Mesenchymal stem cell (in vitro differentiated cells and primary cell): ENCODE results near the gene ABHD11.

Experiments used
- DNase-seq: peaks from one replicate; pipeline ENCODE4 v3.0.0-alpha.2; 2013
- H2AFZ ChIP-seq: one replicate; pipeline ENCODE4 v1.6.1; 2013; ENCODE audit warnings: low read depth, mild to moderate bottlenecking, control low read depth, inconsistent platforms, low read length, moderate library complexity
- H2AK5ac ChIP-seq: 2 replicates; pipeline ENCODE4 v1.6.1; 2013; ENCODE audit warnings: low read length, moderate library complexity, mild to moderate bottlenecking, inconsistent platforms; ENCODE audit not compliant: severe bottlenecking
- H2BK120ac ChIP-seq: one replicate; pipeline ENCODE4 v1.6.1; 2013; ENCODE audit warnings: low read depth, mild to moderate bottlenecking, inconsistent platforms, low read length, moderate library complexity
- H2BK12ac ChIP-seq, 2 experiments: one replicate each; pipeline ENCODE4 v1.6.1; 2013; ENCODE audit warnings: inconsistent platforms in 2 of 2, low read length in 2 of 2, mild to moderate bottlenecking in 2 of 2, moderate library complexity in 2 of 2, control low read depth in 1 of 2
- H2BK15ac ChIP-seq: one replicate; pipeline ENCODE4 v1.6.1; 2013; ENCODE audit warnings: mild to moderate bottlenecking, low read depth, inconsistent platforms; ENCODE audit not compliant: poor library complexity, severe bottlenecking
- H2BK5ac ChIP-seq: 2 replicates; pipeline ENCODE4 v1.6.1; 2013; ENCODE audit warnings: low read depth, mild to moderate bottlenecking, low read length, control low read depth, inconsistent platforms; ENCODE audit not compliant: poor library complexity, severe bottlenecking
- H3K14ac ChIP-seq, 2 experiments: one replicate each; pipeline ENCODE4 v1.6.1; 2013; ENCODE audit warnings: inconsistent platforms in 2 of 2, low read length in 2 of 2, control low read depth in 1 of 2, mild to moderate bottlenecking in 1 of 2, moderate library complexity in 1 of 2
- H3K18ac ChIP-seq, 2 experiments: one replicate each; pipeline ENCODE4 v1.6.1; 2013; ENCODE audit warnings: inconsistent platforms in 2 of 2, low read length in 2 of 2, control low read depth in 1 of 2, low read depth in 1 of 2, mild to moderate bottlenecking in 1 of 2
- H3K23ac ChIP-seq, 2 experiments: one replicate each; pipeline ENCODE4 v1.6.1; 2013; ENCODE audit warnings: inconsistent platforms in 2 of 2, low read length in 2 of 2, mild to moderate bottlenecking in 2 of 2, moderate library complexity in 2 of 2, control low read depth in 1 of 2
- H3K27ac ChIP-seq: 2 replicates; pipeline ENCODE4 v1.5.1; 2013; ENCODE audit warnings: mild to moderate bottlenecking, moderate library complexity, low read length, control low read depth, inconsistent platforms; ENCODE audit not compliant: poor library complexity, severe bottlenecking
- H3K27me3 ChIP-seq, 2 experiments: 2 replicates each; pipeline versions ENCODE4 v1.6.1 to v1.7.0; 2013; ENCODE audit warnings: low read length in 2 of 2, mild to moderate bottlenecking in 2 of 2, moderate library complexity in 2 of 2, control low read depth in 1 of 2, inconsistent platforms in 1 of 2; ENCODE audit not compliant: control insufficient read depth in 1 of 2, insufficient read depth in 1 of 2
- H3K36me3 ChIP-seq, 2 experiments: 2 replicates each; pipeline versions ENCODE4 v1.6.1 to v1.7.0; 2013; ENCODE audit warnings: low read length in 2 of 2, control low read depth in 1 of 2, inconsistent platforms in 1 of 2, low read depth in 1 of 2, mild to moderate bottlenecking in 1 of 2; ENCODE audit not compliant: insufficient read depth in 2 of 2, control insufficient read depth in 1 of 2
- H3K4ac ChIP-seq, 2 experiments: one replicate each; pipeline ENCODE4 v1.6.1; 2013; ENCODE audit warnings: inconsistent platforms in 2 of 2, low read length in 2 of 2, mild to moderate bottlenecking in 2 of 2, moderate library complexity in 2 of 2, control low read depth in 1 of 2, low read depth in 1 of 2
- H3K4me1 ChIP-seq: 2 replicates; pipeline ENCODE4 v1.6.1; 2013; ENCODE audit warnings: low read depth, low read length, control low read depth; ENCODE audit not compliant: control insufficient read depth, insufficient read depth
- H3K4me2 ChIP-seq: 2 replicates; pipeline ENCODE4 v1.6.1; 2013; ENCODE audit warnings: low read length, mild to moderate bottlenecking, inconsistent platforms; ENCODE audit not compliant: poor library complexity, severe bottlenecking
- H3K4me3 ChIP-seq, 2 experiments: 2 replicates each; pipeline versions ENCODE4 v1.5.1 to v1.7.0; 2013; ENCODE audit warnings: low read length in 2 of 2, mild to moderate bottlenecking in 2 of 2, control low read depth in 1 of 2, low read depth in 1 of 2; ENCODE audit not compliant: insufficient read depth in 1 of 2
- H3K79me1 ChIP-seq: replicated peaks from 2 replicates; pipeline ENCODE4 v1.6.1; 2013; ENCODE audit warnings: mild to moderate bottlenecking, control low read depth, low read length, inconsistent platforms; ENCODE audit not compliant: poor library complexity, severe bottlenecking
- H3K9ac ChIP-seq: 2 replicates; pipeline ENCODE4 v1.7.0; 2013; ENCODE audit warnings: mild to moderate bottlenecking, low read length, moderate library complexity
- H3K9me3 ChIP-seq: 2 replicates; pipeline ENCODE4 v1.7.0; 2013; ENCODE audit warnings: mild to moderate bottlenecking, low read length; ENCODE audit not compliant: control insufficient read depth
- H4K8ac ChIP-seq: one replicate; pipeline ENCODE4 v1.6.1; 2013; ENCODE audit warnings: inconsistent platforms, mild to moderate bottlenecking, low read length, moderate library complexity
- H4K91ac ChIP-seq: one replicate; pipeline ENCODE4 v1.6.1; 2013; ENCODE audit warnings: mild to moderate bottlenecking, low read length, inconsistent platforms
- WGBS: methylation state at CpG from one replicate; pipeline ENCODE4 v1.1.7; 2013; ENCODE audit warnings: mixed read lengths; 5-methylcytosine and 5-hydroxymethylcytosine counted together

Gene ABHD11

DNA sequence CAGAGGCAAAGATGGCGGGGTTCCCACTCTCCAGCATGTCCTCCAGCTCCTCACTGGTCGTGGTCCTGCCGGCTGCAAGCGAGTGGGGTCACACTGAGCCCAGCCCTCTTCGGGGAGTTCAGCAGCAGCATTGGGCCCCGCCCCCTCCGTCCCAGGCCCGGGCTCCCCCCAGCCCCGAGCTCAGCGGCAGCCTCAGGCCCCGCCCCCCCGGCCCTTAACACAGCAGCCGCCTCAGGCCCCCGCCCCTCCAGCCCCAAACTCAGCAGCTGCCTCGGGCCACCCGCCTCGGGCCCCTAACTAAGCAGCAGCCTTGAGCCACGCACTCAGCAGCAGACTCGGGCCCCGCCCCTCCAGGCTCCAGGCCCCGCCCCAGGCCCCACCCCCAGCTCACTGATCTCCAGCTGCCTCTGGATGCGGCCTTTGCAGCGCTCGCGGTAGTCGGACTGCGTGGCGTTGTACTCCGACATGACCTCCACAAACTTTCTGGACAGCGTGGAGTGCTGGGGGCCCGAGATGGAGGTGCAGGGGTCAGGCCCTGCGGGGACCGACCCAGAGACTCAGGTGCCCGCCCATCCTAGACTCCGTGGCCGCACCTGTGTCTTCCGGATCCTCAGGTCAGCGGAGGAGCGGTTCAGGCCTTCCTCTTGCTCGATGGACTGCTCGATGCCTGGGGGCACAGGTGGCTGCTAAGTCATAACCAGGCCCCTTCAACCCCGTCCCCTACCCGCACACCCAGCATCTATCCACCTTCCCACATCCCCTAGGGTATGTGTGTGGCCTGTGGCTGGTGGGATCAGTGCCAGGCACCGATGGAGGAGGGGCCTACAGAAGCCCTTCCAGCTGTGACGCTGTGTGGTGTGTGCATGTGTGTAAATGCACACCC lies 34.6 kb downstream of the ABHD11 start:
- no peaks in the 10 kb centered on the region for H3K9me3 ChIP-seq
- H3K4me1 ChIP-seq = peaks cover 52% of the 10 kb centered on the region
- H3K79me1 ChIP-seq = peaks cover 18% of the 10 kb centered on the region
- no peak overlapping the region for H2AFZ ChIP-seq
- no peak overlapping the region for H3K4me2 ChIP-seq
- H3K14ac ChIP-seq = no peak overlapping the region
- no peaks in the 10 kb centered on the region for H3K27me3 ChIP-seq
- H3K23ac ChIP-seq = peak overlapping the region in 1 of 2 experiments; percentile 51
- peak; percentile 50 for DNase-seq
- H2BK120ac ChIP-seq = no peak overlapping the region
- no peak overlapping the region for H4K8ac ChIP-seq
- 42% methylated on average over 32 of the region's 45 CpGs for WGBS
- no peak overlapping the region for H3K9ac ChIP-seq
- H3K4me3 ChIP-seq = no peak overlapping the region
- peak overlapping the region; percentile 13 for H2BK15ac ChIP-seq
- peaks cover 87% of the 10 kb centered on the region in 2 experiments for H3K36me3 ChIP-seq
- H2BK5ac ChIP-seq = no peak overlapping the region
- peak overlapping the region in 1 of 2 experiments; percentile 54 for H2BK12ac ChIP-seq
- peak overlapping the region; percentile 28 for H4K91ac ChIP-seq
- H3K27ac ChIP-seq = peak overlapping the region; percentile 67
- peak overlapping the region; percentile 33 for H2AK5ac ChIP-seq
- peak overlapping the region in 1 of 2 experiments; percentile 34 for H3K18ac ChIP-seq
- no peak overlapping the region for H3K4ac ChIP-seq

- H4K8ac ChIP-seq = no peak overlapping the region
- H2AFZ ChIP-seq = no peak overlapping the region
- no peak overlapping the region for H2BK120ac ChIP-seq
- no peak overlapping the region for H3K14ac ChIP-seq
- no peak overlapping the region for H2BK5ac ChIP-seq
- no peaks in the 10 kb centered on the region for H3K27me3 ChIP-seq
- no peak overlapping the region for H3K4me3 ChIP-seq
- H3K4me2 ChIP-seq = no peak overlapping the region
- no peak overlapping the region for H3K27ac ChIP-seq
- peaks cover 12% of the 10 kb centered on the region for H3K79me1 ChIP-seq
- no peaks in the 10 kb centered on the region for H3K9me3 ChIP-seq
- no peak overlapping the region for H2BK15ac ChIP-seq
- H4K91ac ChIP-seq = peak overlapping the region; percentile 28
- H3K23ac ChIP-seq = no peak overlapping the region
- peak overlapping the region; percentile 45 for H2AK5ac ChIP-seq
- no peak for DNase-seq
- peak overlapping the region in 1 of 2 experiments; percentile 54 for H2BK12ac ChIP-seq
- H3K36me3 ChIP-seq = peaks cover 87% of the 10 kb centered on the region in 2 experiments
- H3K4ac ChIP-seq = no peak overlapping the region
- WGBS = 77% methylated on average over 13 of the region's 13 CpGs
- H3K18ac ChIP-seq = peak overlapping the region in 1 of 2 experiments; percentile 34
- no peak overlapping the region for H3K9ac ChIP-seq
- peaks cover 44% of the 10 kb centered on the region for H3K4me1 ChIP-seq
Observed at GRCh38 chr7:73703225-73703624, 35.4 kb downstream of the ABHD11 start.

GRCh38 chr7:73702665-73703064 lies 35.9 kb downstream of the ABHD11 start:
- no peak overlapping the region for H2BK5ac ChIP-seq
- no peak overlapping the region for H2BK120ac ChIP-seq
- H2BK12ac ChIP-seq = no peak overlapping the region
- no peak overlapping the region for H3K23ac ChIP-seq
- no peak overlapping the region for H3K4me3 ChIP-seq
- H3K36me3 ChIP-seq = peaks cover 90 to 91% of the 10 kb centered on the region in 2 experiments
- no peak overlapping the region for H3K14ac ChIP-seq
- no peak overlapping the region for H2BK15ac ChIP-seq
- H4K8ac ChIP-seq = no peak overlapping the region
- no peak overlapping the region for H2AK5ac ChIP-seq
- H3K18ac ChIP-seq = no peak overlapping the region
- no peak overlapping the region for H3K27ac ChIP-seq
- DNase-seq = no peak
- no peak overlapping the region for H3K9ac ChIP-seq
- H4K91ac ChIP-seq = no peak overlapping the region
- H3K4ac ChIP-seq = no peak overlapping the region
- H3K4me1 ChIP-seq = peaks cover 43% of the 10 kb centered on the region
- no peak overlapping the region for H3K4me2 ChIP-seq
- no peak overlapping the region for H2AFZ ChIP-seq
- H3K79me1 ChIP-seq = peaks cover 12% of the 10 kb centered on the region
- no peaks in the 10 kb centered on the region for H3K9me3 ChIP-seq
- 94% methylated on average over 18 of the region's 18 CpGs for WGBS
- H3K27me3 ChIP-seq = no peaks in the 10 kb centered on the region

DNA sequence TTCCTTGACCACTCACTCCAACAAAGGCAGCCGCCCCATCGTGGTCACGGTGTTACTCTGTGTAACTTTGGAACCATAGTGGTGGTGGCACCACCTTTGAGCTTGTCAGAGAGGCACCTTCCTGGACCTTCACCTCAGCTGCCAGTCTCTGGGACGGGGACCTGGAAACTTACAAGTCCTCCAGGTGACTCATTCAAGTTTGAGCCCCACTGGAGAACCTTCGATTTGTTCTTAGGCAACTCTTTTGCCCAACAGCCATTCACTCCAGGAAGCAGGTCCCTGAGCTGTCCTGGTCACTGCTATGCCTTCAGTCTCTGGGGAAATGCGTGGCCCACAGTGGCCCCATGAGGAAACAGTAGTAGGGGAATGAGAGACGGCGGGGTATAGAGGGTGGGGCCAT lies 36.4 kb downstream of the ABHD11 start:
- 95% methylated on average over 8 of the region's 8 CpGs for WGBS
- Histone ChIP-seq H3K4ac (no peak overlapping the region), H2BK12ac (no peak overlapping the region), H4K91ac (no peak overlapping the region), H3K27ac (no peak overlapping the region), H3K9ac (no peak overlapping the region), H3K14ac (no peak overlapping the region), H3K27me3 (no peaks in the 10 kb centered on the region), H3K4me1 (peaks cover 42% of the 10 kb centered on the region), H2BK5ac (no peak overlapping the region), H3K4me3 (no peak overlapping the region), H3K18ac (no peak overlapping the region), H2BK120ac (no peak overlapping the region), H3K79me1 (peaks cover 12% of the 10 kb centered on the region), H3K36me3 (peaks cover 92 to 93% of the 10 kb centered on the region in 2 experiments), H2AFZ (no peak overlapping the region), H3K4me2 (no peak overlapping the region), H4K8ac (no peak overlapping the region), H3K9me3 (no peaks in the 10 kb centered on the region), H3K23ac (no peak overlapping the region), H2AK5ac (no peak overlapping the region), H2BK15ac (no peak overlapping the region)
- no peak for DNase-seq
